Loucy (cell line): Measurements from ENCODE around the gene RILP.

Source experiments
- H2AFZ ChIP-seq: fragments of 200-600 bp; sonication (generic); 2 replicates; pipeline ENCODE4 v1.6.0; 2016; ENCODE audit warnings: antibody characterized with exemption, mild to moderate bottlenecking, low read length, moderate library complexity
- H3F3A ChIP-seq: fragments of 200-600 bp; 2 replicates; pipeline ENCODE4 v1.6.0; 2016; ENCODE audit warnings: antibody characterized with exemption, low read depth, mild to moderate bottlenecking
- H3K27me3 ChIP-seq: fragments of 200-600 bp; sonication (generic); 2 replicates; pipeline ENCODE4 v1.6.1; 2014; ENCODE audit warnings: low read length, mild to moderate bottlenecking; ENCODE audit not compliant: insufficient read depth, poor library complexity, severe bottlenecking
- H3K36me3 ChIP-seq: fragments of 200-600 bp; sonication (generic); 2 replicates; pipeline ENCODE4 v1.6.1; 2016; ENCODE audit warnings: low read length; ENCODE audit not compliant: insufficient read depth
- H3K4me1 ChIP-seq: fragments of 200-600 bp; sonication (generic); 2 replicates; pipeline ENCODE4 v1.5.1; 2014; ENCODE audit warnings: low read length, mild to moderate bottlenecking; ENCODE audit not compliant: insufficient read depth, poor library complexity, severe bottlenecking
- H3K4me2 ChIP-seq: fragments of 200-600 bp; sonication (generic); 2 replicates; pipeline ENCODE4 v1.6.0; 2014; ENCODE audit warnings: antibody characterized with exemption, low read length, low read depth, mild to moderate bottlenecking; ENCODE audit not compliant: poor library complexity, severe bottlenecking
- H3K4me3 ChIP-seq: fragments of 200-600 bp; sonication (generic); 2 replicates; pipeline ENCODE4 v1.5.1; 2014; ENCODE audit warnings: low read length, mild to moderate bottlenecking, mixed read lengths; ENCODE audit not compliant: poor library complexity, severe bottlenecking
- H3K79me2 ChIP-seq: fragments of 200-600 bp; sonication (generic); 2 replicates; pipeline ENCODE4 v1.6.1; 2014; ENCODE audit warnings: low read length; ENCODE audit not compliant: insufficient read depth
- H3K9ac ChIP-seq: fragments of 200-600 bp; sonication (generic); 2 replicates; pipeline ENCODE4 v1.6.0; 2014; ENCODE audit warnings: mild to moderate bottlenecking, low read depth, low read length, moderate library complexity; ENCODE audit not compliant: poor library complexity, severe bottlenecking
- H3K9me2 ChIP-seq: fragments of 200-600 bp; sonication (generic); replicated peaks from 2 replicates; pipeline ENCODE4 v1.6.1; 2016; ENCODE audit warnings: low read depth, low read length, mixed read lengths
- H3K9me3 ChIP-seq: fragments of 200-600 bp; sonication (generic); 2 replicates; pipeline ENCODE4 v1.6.1; 2014; ENCODE audit warnings: mild to moderate bottlenecking, antibody characterized with exemption, low read length, low read depth; ENCODE audit not compliant: insufficient read depth
- H4K20me1 ChIP-seq: fragments of 200-600 bp; sonication (generic); 2 replicates; pipeline ENCODE4 v1.6.0; 2014; ENCODE audit warnings: antibody characterized with exemption, low read length, mild to moderate bottlenecking; ENCODE audit not compliant: insufficient read depth, poor library complexity, severe bottlenecking
- CTCF ChIP-seq: fragments of 200-600 bp; sonication (generic); conservative IDR thresholded peaks from 2 replicates; pipeline ENCODE4 v1.5.1; 2014; ENCODE audit warnings: mild to moderate bottlenecking, antibody characterized with exemption, low read length
- EZH2phosphoT487 ChIP-seq: fragments of 200-600 bp; IDR thresholded peaks from 2 replicates; pipeline ENCODE4 v1.6.1; 2018; ENCODE audit warnings: antibody characterized with exemption, mild to moderate bottlenecking, moderate library complexity, borderline replicate concordance

RILP gene

DNA sequence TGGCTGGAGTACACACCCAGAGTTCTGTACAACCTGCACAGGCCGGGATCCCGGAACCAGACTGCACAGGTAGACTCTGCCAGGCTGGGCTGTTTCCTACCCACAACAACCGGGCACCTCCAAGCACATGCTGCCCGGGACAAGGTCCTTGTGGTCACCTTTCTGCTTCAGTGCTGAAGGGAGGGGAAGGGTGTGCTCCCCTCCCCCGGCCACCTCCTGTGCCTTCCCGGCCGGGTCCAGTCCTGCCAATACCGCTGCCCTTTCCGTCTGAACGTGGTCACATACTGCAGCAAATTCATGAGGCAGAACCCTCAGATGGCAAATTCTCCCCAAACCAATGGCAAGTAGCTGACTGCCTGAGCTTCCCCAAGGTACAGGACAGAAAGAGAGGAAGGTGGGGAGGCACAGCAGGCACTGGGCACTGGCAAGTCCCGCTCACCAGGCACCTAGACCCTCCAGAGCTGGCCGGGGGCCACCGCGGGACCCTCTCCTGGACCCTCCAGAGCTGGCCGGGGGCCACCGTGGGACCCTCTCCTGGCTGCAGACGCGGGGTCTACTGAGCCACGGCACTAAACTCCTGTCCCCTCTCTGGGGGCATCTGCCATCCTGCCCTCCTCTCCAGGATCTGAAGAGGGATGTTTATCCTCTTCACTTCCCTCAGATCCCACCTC is 43.9 kb downstream of the RILP start:
- no peak overlapping the region for H2AFZ ChIP-seq
- peaks cover 6% of the 10 kb centered on the region; the same call in 1 of the 2 replicates for H3K36me3 ChIP-seq
- no peaks in the 10 kb centered on the region for H3F3A ChIP-seq
- H3K79me2 ChIP-seq = no peaks in the 10 kb centered on the region
- no peak for TF ChIP-seq CTCF
- TF ChIP-seq EZH2phosphoT487 = no peak
- H3K9me3 ChIP-seq = peaks cover 12% of the 10 kb centered on the region; the same call in 1 of the 2 replicates
- H3K4me1 ChIP-seq = peaks cover 17% of the 10 kb centered on the region
- H3K9me2 ChIP-seq = no peaks in the 10 kb centered on the region
- H3K4me3 ChIP-seq = no peak overlapping the region
- no peak overlapping the region for H3K4me2 ChIP-seq
- H3K27me3 ChIP-seq = no peaks in the 10 kb centered on the region
- H4K20me1 ChIP-seq = no peaks in the 10 kb centered on the region
- H3K9ac ChIP-seq = no peak overlapping the region

DNA sequence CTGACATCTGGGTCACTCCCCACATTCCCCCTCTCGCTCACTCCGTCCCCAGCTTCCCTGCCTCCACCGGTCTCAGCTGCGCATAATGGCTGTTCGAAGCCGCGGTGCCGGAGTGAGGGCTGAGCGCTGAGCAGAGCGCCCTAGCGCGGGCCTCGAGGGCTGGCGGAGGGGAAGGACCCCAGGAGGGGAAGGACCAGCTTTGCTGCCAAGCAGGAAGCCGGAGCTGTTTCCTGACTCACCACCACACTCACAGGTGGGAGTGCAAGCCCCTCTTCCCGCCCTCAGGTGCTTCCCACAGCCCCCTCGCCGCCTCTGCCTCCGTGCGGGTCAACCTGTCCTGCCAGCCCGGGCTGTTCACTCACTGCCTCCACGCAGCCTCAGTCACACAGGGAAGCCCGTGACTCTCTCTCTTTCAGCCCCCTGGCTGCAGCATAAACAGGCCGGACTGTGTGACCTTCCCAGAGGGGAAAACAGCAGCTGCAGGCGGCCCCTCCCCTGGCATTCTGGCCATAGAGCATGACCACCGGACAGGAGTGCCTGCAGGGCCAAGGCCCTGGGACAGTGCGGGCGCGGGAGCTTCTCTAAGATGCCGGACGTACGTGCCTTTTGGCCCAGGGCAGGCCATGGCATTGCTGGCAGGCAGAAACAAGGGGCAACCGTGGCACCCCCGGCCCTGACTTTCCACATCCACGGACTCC is 44.7 kb downstream of the RILP start:
- Histone ChIP-seq H3K79me2 (no peaks in the 10 kb centered on the region), H3K9ac (no peak overlapping the region), H3K9me2 (no peaks in the 10 kb centered on the region), H3K9me3 (peaks cover 12% of the 10 kb centered on the region; the same call in 1 of the 2 replicates), H4K20me1 (no peaks in the 10 kb centered on the region), H3K4me2 (no peak overlapping the region), H3K36me3 (peaks cover 6% of the 10 kb centered on the region; the same call in 1 of the 2 replicates), H3K4me3 (no peak overlapping the region), H3F3A (no peaks in the 10 kb centered on the region), H3K27me3 (no peaks in the 10 kb centered on the region), H3K4me1 (peaks cover 17% of the 10 kb centered on the region), H2AFZ (no peak overlapping the region)
- TF ChIP-seq CTCF (no peak), EZH2phosphoT487 (no peak)

- H3K9ac ChIP-seq = no peak overlapping the region
- H3K79me2 ChIP-seq = no peaks in the 10 kb centered on the region
- no peak for TF ChIP-seq EZH2phosphoT487
- TF ChIP-seq CTCF = no peak
- H3K9me2 ChIP-seq = no peaks in the 10 kb centered on the region
- no peak overlapping the region for H3K4me2 ChIP-seq
- peaks cover 12% of the 10 kb centered on the region; the same call in 1 of the 2 replicates for H3K9me3 ChIP-seq
- H3K27me3 ChIP-seq = no peaks in the 10 kb centered on the region
- no peak overlapping the region for H3K4me3 ChIP-seq
- no peaks in the 10 kb centered on the region for H4K20me1 ChIP-seq
- peaks cover under 1% of the 10 kb centered on the region for H3K4me1 ChIP-seq
- peaks cover 6% of the 10 kb centered on the region; the same call in 1 of the 2 replicates for H3K36me3 ChIP-seq
- no peaks in the 10 kb centered on the region for H3F3A ChIP-seq
- no peak overlapping the region for H2AFZ ChIP-seq
Observed at GRCh38 chr17:1601571-1601970, 48.1 kb downstream of the RILP start.
